ENCODE measurements around the gene WNT9B. TPM values are rescaled to one million over a fixed set of nuclear protein-coding genes. Genes with fewer than 3 reads are reported as not detected.

The WNT9B gene
- total RNA-seq, 4 donors from 2014 or later = 0.42 to 0.66 (median 0.65) TPM; not detected in 1

GRCh38 chr17:46875849-46876352, 24.5 kb downstream of the WNT9B start:
- WGBS = 83% methylated on average over 2 of the region's 13 CpGs
- no peak for TF ChIP-seq EP300 (IDR thresholded peaks at IDR 0.05)
- TF ChIP-seq CTCF (IDR thresholded peaks at IDR 0.05) = no peak
- TF ChIP-seq POLR2A (IDR thresholded peaks at IDR 0.05; ENCODE audit: low read depth) = no peak
- no peak for TF ChIP-seq POLR2AphosphoS5 (IDR thresholded peaks at IDR 0.05)
- H3K4me3 ChIP-seq = no peak overlapping the region
- peaks cover 0 to 18% (median 9%) of the 10 kb centered on the region in 4 donors for H3K4me1 ChIP-seq
- no peak overlapping the region for H3K27ac ChIP-seq (replicated peaks in 1 of 4)
- peaks cover 0 to 8% (median 0%) of the 10 kb centered on the region in 4 donors for H3K27me3 ChIP-seq
- no peaks in the 10 kb centered on the region for H3K9me3 ChIP-seq
- no peak for DNase-seq (ENCODE audit: extremely low spot score)
- intact Hi-C loops (cut with DNase I) = no loop called here
- H3K36me3 ChIP-seq = no peaks in the 10 kb centered on the region

GRCh38 chr17:46876353-46876887, 25.0 kb downstream of the WNT9B start:
- no peaks in the 10 kb centered on the region for H3K9me3 ChIP-seq
- WGBS = 84% methylated on average over 3 of the region's 12 CpGs
- H3K4me1 ChIP-seq = peaks cover 0 to 18% (median 9%) of the 10 kb centered on the region in 4 donors
- DNase-seq (ENCODE audit: extremely low spot score) = no peak
- no peak overlapping the region for H3K27ac ChIP-seq (replicated peaks in 1 of 4)
- H3K27me3 ChIP-seq = peaks cover 0 to 8% (median 0%) of the 10 kb centered on the region in 4 donors
- H3K36me3 ChIP-seq = no peaks in the 10 kb centered on the region
- no peak overlapping the region for H3K4me3 ChIP-seq
- intact Hi-C loops (cut with DNase I) = no loop called here
- TF ChIP-seq CTCF (IDR thresholded peaks at IDR 0.05) (no peak), EP300 (IDR thresholded peaks at IDR 0.05) (no peak), POLR2A (IDR thresholded peaks at IDR 0.05; ENCODE audit: low read depth) (no peak), POLR2AphosphoS5 (IDR thresholded peaks at IDR 0.05) (no peak)

GRCh38 chr17:46876926-46877325, 25.5 kb downstream of the WNT9B start:
- Histone ChIP-seq H3K27ac (replicated peaks in 1 of 4) (peak overlapping the region in 1 of 4 donors; percentile 30), H3K36me3 (no peaks in the 10 kb centered on the region), H3K27me3 (peaks cover 0 to 8% (median 0%) of the 10 kb centered on the region in 4 donors), H3K9me3 (no peaks in the 10 kb centered on the region), H3K4me3 (no peak overlapping the region), H3K4me1 (peaks cover 0 to 18% (median 9%) of the 10 kb centered on the region in 4 donors)
- 75% methylated on average over 4 of the region's 4 CpGs for WGBS
- no peak for TF ChIP-seq EP300 (IDR thresholded peaks at IDR 0.05)
- no peak for TF ChIP-seq CTCF (IDR thresholded peaks at IDR 0.05)
- TF ChIP-seq POLR2A (IDR thresholded peaks at IDR 0.05; ENCODE audit: low read depth) = no peak
- no peak for TF ChIP-seq POLR2AphosphoS5 (IDR thresholded peaks at IDR 0.05)
- intact Hi-C loops (cut with DNase I) = no loop called here
- no peak for DNase-seq (ENCODE audit: extremely low spot score)

- peak overlapping the region in 3 of 4 donors; percentile 27 to 37 (median 30) for H3K27ac ChIP-seq (replicated peaks in 1 of 4)
- no peak for DNase-seq (ENCODE audit: extremely low spot score)
- 50% methylated on average over 1 of the region's 6 CpGs for WGBS
These were observed 26.1 kb downstream of the WNT9B start for GRCh38 chr17:46877466-46877865.

More at GRCh38 chr17:46877466-46877865, 26.1 kb downstream of the WNT9B start:
- no peaks in the 10 kb centered on the region for H3K36me3 ChIP-seq
- intact Hi-C loops (cut with DNase I) = no loop called here
- H3K9me3 ChIP-seq = no peaks in the 10 kb centered on the region
- H3K27me3 ChIP-seq = peaks cover 0 to 8% (median 0%) of the 10 kb centered on the region in 4 donors
- no peak for TF ChIP-seq POLR2A (IDR thresholded peaks at IDR 0.05; ENCODE audit: low read depth)
- TF ChIP-seq POLR2AphosphoS5 (IDR thresholded peaks at IDR 0.05) = no peak
- TF ChIP-seq EP300 (IDR thresholded peaks at IDR 0.05) = no peak
- TF ChIP-seq CTCF (IDR thresholded peaks at IDR 0.05) = no peak
- H3K4me1 ChIP-seq = peaks cover 0 to 18% (median 9%) of the 10 kb centered on the region in 4 donors
- no peak overlapping the region for H3K4me3 ChIP-seq

All from esophagus muscularis mucosa (tissue), 4 donors.